B cell (primary cell): ENCODE results near the gene GDF9.

ENCODE experiments used
- CTCF ChIP-seq: fragments of 200-600 bp; IDR thresholded peaks from one replicate; pipeline ENCODE4 v1.8.0; 2022; ENCODE audit warnings: antibody characterized with exemption, mild to moderate bottlenecking
- EZH2 ChIP-seq: IDR thresholded peaks from 2 replicates; pipeline ENCODE4 v1.6.1; 2012; ENCODE audit warnings: borderline replicate concordance, low read depth, mild to moderate bottlenecking, moderate library complexity, low read length; ENCODE audit not compliant: insufficient read depth, poor library complexity, severe bottlenecking

- no peak for TF ChIP-seq CTCF
- no peak for TF ChIP-seq EZH2
These were observed 25.4 kb downstream of the GDF9 start for GRCh38 chr5:132840896-132841295.
